Stimulated activated CD4-positive, alpha-beta T cell treated with anti-CD3 and anti-CD28 coated beads, Interleukin-4, amount 100 ng/mL, for 48 hours (primary cell): Measurements from ENCODE around the gene NBPF10.
"Not testable (repeated sequence)": the region's sequence is repeated elsewhere in the genome, so short reads cannot be mapped to it uniquely, and the experiment has no call there.

ENCODE experiments used
- DNase-seq, 2 donors: peaks; one replicate each; pipeline ENCODE4 v3.0.0-alpha.2; 2020; ENCODE audit warnings: low read depth in 2 of 2

NBPF10 gene, protein sequence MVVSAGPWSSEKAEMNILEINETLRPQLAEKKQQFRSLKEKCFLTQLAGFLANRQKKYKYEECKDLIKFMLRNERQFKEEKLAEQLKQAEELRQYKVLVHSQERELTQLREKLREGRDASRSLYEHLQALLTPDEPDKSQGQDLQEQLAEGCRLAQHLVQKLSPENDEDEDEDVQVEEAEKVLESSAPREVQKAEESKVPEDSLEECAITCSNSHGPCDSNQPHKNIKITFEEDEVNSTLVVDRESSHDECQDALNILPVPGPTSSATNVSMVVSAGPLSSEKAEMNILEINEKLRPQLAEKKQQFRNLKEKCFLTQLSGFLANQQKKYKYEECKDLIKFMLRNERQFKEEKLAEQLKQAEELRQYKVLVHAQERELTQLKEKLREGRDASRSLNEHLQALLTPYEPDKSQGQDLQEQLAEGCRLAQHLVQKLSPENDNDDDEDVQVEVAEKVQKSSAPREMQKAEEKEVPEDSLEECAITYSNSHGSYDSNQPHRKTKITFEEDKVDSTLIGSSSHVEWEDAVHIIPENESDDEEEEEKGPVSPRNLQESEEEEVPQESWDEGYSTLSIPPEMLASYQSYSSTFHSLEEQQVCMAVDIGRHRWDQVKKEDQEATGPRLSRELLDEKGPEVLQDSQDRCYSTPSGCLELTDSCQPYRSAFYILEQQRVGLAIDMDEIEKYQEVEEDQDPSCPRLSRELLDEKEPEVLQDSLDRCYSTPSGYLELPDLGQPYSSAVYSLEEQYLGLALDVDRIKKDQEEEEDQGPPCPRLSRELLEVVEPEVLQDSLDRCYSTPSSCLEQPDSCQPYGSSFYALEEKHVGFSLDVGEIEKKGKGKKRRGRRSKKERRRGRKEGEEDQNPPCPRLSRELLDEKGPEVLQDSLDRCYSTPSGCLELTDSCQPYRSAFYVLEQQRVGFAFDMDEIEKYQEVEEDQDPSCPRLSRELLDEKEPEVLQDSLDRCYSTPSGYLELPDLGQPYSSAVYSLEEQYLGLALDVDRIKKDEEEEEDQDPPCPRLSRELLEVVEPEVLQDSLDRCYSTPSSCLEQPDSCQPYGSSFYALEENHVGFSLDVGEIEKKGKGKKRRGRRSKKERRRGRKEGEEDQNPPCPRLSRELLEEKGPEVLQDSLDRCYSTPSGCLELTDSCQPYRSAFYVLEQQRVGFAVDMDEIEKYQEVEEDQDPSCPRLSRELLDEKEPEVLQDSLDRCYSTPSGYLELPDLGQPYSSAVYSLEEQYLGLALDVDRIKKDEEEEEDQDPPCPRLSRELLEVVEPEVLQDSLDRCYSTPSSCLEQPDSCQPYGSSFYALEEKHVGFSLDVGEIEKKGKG (N-terminal part only)

DNA sequence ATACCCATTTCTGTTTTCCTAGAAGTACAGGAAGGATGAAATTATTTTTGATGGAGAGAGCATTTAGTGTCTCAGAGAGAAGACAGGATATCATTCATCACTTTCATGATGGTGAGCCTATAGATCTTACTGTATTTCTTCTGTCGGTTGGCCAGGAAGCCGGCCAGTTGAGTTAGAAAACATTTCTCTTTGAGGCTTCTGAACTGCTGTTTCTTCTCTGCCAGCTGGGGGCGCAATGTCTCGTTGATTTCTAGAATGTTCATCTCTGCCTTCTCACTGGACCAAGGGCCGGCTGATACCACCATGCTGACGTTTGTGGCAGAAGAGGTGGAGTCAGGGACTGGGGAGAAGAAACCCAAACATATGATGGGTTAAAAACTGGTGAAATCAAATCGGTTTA, at the start of gene NBPF10:
Gene NBPF10, minus strand, starts transcription at position 340 of the 400 bp plus-strand sequence. Its CDS starts 35 bp downstream, at position 305.
- DNase-seq: not testable (repeated sequence)

DNA sequence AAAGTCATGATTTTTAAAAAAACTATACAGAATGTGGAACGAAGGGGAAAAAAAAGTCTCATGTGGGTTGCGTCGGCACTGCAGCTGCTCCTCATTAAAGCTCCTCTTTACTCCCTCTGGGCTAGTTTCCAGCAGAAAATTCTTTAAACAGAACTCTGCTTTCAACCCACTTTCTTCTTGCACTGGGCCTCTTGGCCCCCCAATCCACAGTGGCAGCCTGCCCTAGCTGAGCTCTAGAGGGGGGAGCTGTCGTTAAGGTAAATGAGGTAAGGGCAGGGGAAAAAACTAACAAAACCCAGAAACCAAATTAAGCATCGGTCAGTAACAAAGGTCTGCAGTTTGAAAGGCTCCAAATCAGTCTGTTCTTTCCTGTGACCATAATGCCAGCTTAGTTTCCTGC, 29.9 kb upstream of the NBPF10 start:
- not testable (repeated sequence) for DNase-seq

DNA sequence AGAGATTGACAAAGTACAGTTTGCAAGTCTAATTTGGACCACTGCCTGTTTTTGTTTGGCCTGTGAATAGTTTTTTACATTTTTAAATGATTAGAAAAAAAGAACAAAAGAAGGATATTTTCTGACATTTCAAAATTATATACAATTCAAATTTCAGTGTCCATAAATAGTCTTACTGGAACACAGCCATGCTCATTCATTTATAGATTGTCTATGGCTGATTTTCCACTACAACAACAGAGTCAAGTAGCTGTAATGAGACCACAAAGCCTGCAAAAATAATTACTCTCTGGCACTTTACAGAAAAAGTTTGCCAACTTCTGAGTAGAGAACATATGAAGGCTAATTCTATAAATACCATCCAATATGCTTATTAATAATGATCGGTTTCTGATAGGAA, 23.1 kb upstream of the NBPF10 start:
- DNase-seq: not testable (repeated sequence)

DNA sequence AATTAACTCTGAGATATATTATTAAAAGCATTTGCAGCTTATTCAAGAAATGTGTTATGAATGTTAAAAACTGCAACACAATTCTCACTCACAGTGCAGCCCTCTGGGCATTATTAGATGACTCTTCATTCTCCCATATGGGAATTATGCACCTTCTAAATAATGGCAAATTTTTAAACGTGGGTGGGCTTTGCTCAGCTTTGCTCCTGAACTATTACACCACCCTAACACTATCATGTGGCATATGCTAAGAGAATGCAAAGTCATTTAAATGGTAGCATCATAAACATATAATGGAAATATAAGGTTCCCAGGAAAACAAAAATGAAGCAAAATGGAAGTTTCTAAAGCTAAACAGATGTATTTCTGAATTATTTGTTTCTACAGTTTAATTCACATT, 22.7 kb upstream of the NBPF10 start:
- not testable (repeated sequence) for DNase-seq
